Liver (tissue), 9 donors: ENCODE data around the gene MOK. TPM values are rescaled to one million over a fixed set of nuclear protein-coding genes. Genes with fewer than 3 reads are reported as not detected.

Source experiments
- DNase-seq: peaks from one replicate; pipeline ENCODE4 v3.0.0-alpha.2; 2017; ENCODE audit warnings: low spot score
- H3K27ac ChIP-seq, 2 donors: one replicate each; pipeline ENCODE4 v1.7.0; 2013; ENCODE audit warnings: inconsistent platforms in 2 of 2, low read length in 2 of 2, control low read depth in 1 of 2, low read depth in 1 of 2, mild to moderate bottlenecking in 1 of 2
- H3K27me3 ChIP-seq, 4 donors: one replicate each; pipeline versions ENCODE4 v1.6.1 to v1.7.0; 2013; ENCODE audit warnings: low read length in 3 of 4, inconsistent platforms in 1 of 4, mild to moderate bottlenecking in 1 of 4, moderate library complexity in 1 of 4; ENCODE audit not compliant: control insufficient read depth in 4 of 4, insufficient read depth in 4 of 4
- H3K36me3 ChIP-seq, 4 donors: one replicate each; pipeline versions ENCODE4 v1.6.1 to v1.7.0; 2013; ENCODE audit warnings: low read length in 3 of 4, mild to moderate bottlenecking in 3 of 4, low read depth in 1 of 4, moderate library complexity in 1 of 4; ENCODE audit not compliant: control insufficient read depth in 4 of 4, insufficient read depth in 3 of 4
- H3K4me1 ChIP-seq, 4 donors: one replicate each; pipeline versions ENCODE4 v1.6.1 to v1.7.0; 2013; ENCODE audit warnings: low read length in 3 of 4, mild to moderate bottlenecking in 3 of 4, moderate library complexity in 1 of 4; ENCODE audit not compliant: control insufficient read depth in 4 of 4, insufficient read depth in 4 of 4
- H3K4me3 ChIP-seq, 3 donors: one replicate each; pipeline versions ENCODE4 v1.6.1 to v1.7.0; 2013; ENCODE audit warnings: low read length in 3 of 3, control low read depth in 1 of 3, low read depth in 1 of 3, mild to moderate bottlenecking in 1 of 3
- H3K9ac ChIP-seq, 2 donors: one replicate each; pipeline ENCODE4 v1.7.0; 2013; ENCODE audit warnings: low read length in 2 of 2, mild to moderate bottlenecking in 2 of 2, moderate library complexity in 2 of 2, control low read depth in 1 of 2, low read depth in 1 of 2
- H3K9me3 ChIP-seq, 4 donors: one replicate each; pipeline versions ENCODE4 v1.6.1 to v1.7.0; 2013; ENCODE audit warnings: low read length in 3 of 4; ENCODE audit not compliant: control insufficient read depth in 4 of 4
- ATF3 ChIP-seq: IDR thresholded peaks from 2 replicates; pipeline ENCODE4 v1.6.1; 2016; ENCODE audit warnings: antibody characterized with exemption
- CTCF ChIP-seq: fragments of 150-350 bp; IDR thresholded peaks from 2 replicates; pipeline ENCODE4 v1.5.1; 2017; ENCODE audit warnings: improper control_type of control experiment, low read depth, low read length; ENCODE audit not compliant: missing input control
- EGR1 ChIP-seq, 2 donors: IDR thresholded peaks; 2 replicates each; pipeline ENCODE4 v1.6.1; 2016 to 2018; ENCODE audit warnings: antibody characterized with exemption in 2 of 2, low read depth in 2 of 2
- FOXA1 ChIP-seq: IDR thresholded peaks from 2 replicates; pipeline ENCODE4 v1.6.1; 2016; ENCODE audit warnings: antibody characterized with exemption
- FOXA2 ChIP-seq: IDR thresholded peaks from 2 replicates; pipeline ENCODE4 v1.6.1; 2016; ENCODE audit warnings: antibody characterized with exemption
- GABPA ChIP-seq, 2 donors: IDR thresholded peaks in 1 of 2; conservative IDR thresholded peaks in 1 of 2; 2 replicates each; pipeline ENCODE4 v1.6.1; 2016; ENCODE audit warnings: antibody characterized with exemption in 2 of 2, mild to moderate bottlenecking in 1 of 2, moderate library complexity in 1 of 2
- HNF4A ChIP-seq, 2 donors: conservative IDR thresholded peaks; 2 replicates each; pipeline ENCODE4 v1.6.1; 2016; ENCODE audit warnings: antibody characterized with exemption in 2 of 2, mild to moderate bottlenecking in 2 of 2
- HNF4G ChIP-seq: IDR thresholded peaks from 2 replicates; pipeline ENCODE4 v1.6.1; 2016; ENCODE audit warnings: antibody characterized with exemption
- MAX ChIP-seq: IDR thresholded peaks from 2 replicates; pipeline ENCODE4 v1.6.1; 2016; ENCODE audit warnings: antibody characterized with exemption
- NR2F2 ChIP-seq: IDR thresholded peaks from 2 replicates; pipeline ENCODE4 v1.6.1; 2016; ENCODE audit warnings: antibody characterized with exemption
- RAD21 ChIP-seq, 2 donors: IDR thresholded peaks; 2 replicates each; pipeline ENCODE4 v1.6.1; 2016; ENCODE audit warnings: antibody characterized with exemption in 2 of 2, mild to moderate bottlenecking in 2 of 2
- REST ChIP-seq: IDR thresholded peaks from 2 replicates; pipeline ENCODE4 v1.6.1; 2016; ENCODE audit warnings: antibody characterized with exemption, mild to moderate bottlenecking
- RXRA ChIP-seq, 2 donors: IDR thresholded peaks; 2 replicates each; pipeline ENCODE4 v1.6.1; 2017 to 2018; ENCODE audit warnings: antibody characterized with exemption in 2 of 2, mild to moderate bottlenecking in 1 of 2
- SP1 ChIP-seq: IDR thresholded peaks from 2 replicates; pipeline ENCODE4 v1.6.1; 2018; ENCODE audit warnings: antibody characterized with exemption, mild to moderate bottlenecking
- TAF1 ChIP-seq: conservative IDR thresholded peaks from 2 replicates; pipeline ENCODE4 v1.6.1; 2016; ENCODE audit warnings: antibody characterized with exemption, mild to moderate bottlenecking
- YY1 ChIP-seq: IDR thresholded peaks from 2 replicates; pipeline ENCODE4 v1.6.1; 2016; ENCODE audit warnings: antibody characterized with exemption, mild to moderate bottlenecking
- ZBTB33 ChIP-seq: IDR thresholded peaks from 2 replicates; pipeline ENCODE4 v1.6.1; 2016; ENCODE audit warnings: antibody characterized with exemption
- WGBS: extraction: QIAGEN DNeasy Blood & Tissue Kit; methylation state at CpG from one replicate; pipeline ENCODE4 v1.1.7; 2013; 5-methylcytosine and 5-hydroxymethylcytosine counted together
- polyA plus RNA-seq, 2 donors: library from polyadenylated mRNA; stranded (reverse) in 1 of 2; unstranded in 1 of 2; fragments of 200-250 nt in 1 of 2; fragments of >200 nt in 1 of 2; fragmentation: Nextera tagmentation in 1 of 2; extraction: Ambion mirVana in 1 of 2; gene quantifications; one replicate each; pipeline versions ENCODE4 v1.2.1 to v1.2.3, GENCODE V29; 2013 to 2015
- total RNA-seq, 2 donors: library from RNA; depleted of rRNA; stranded (reverse); fragments of >200 nt; gene quantifications; one replicate each; pipeline ENCODE4 v1.2.3, GENCODE V29; 2014
- donor health status: healthy.
- donor health status: healthy.
- donor health status: healthy.
- donor health status: healthy.
- donor health status: healthy.

Gene MOK
- total and polyA plus RNA-seq, 4 donors = 2.4 to 6.4 (median 2.9) TPM

DNA sequence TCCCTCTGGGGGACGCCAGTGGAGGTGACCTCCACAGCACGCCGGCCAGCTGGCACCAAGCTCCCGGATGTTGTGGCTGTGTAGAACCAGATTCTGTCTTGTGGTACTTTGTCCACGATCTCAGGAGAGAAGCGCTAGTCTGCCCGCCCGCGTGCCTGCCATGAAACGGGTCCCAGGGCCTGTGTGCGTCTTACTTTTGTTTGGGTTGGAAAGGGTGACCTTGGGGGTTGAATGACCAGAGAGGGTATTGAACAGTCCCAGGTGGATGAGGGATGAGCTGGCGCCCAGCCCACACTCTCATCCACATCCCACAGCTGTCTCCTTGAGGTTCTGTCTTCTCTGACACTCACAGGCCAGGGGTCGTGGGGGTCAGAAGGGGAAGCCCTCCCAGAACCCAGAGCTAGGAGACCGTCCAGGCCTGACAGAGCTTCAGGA lies 87.0 kb downstream of the MOK start:
- TF ChIP-seq EGR1 (IDR thresholded peaks at IDR 0.05; ENCODE audit: low read depth in 2 of 2) = no peak
- no peak for TF ChIP-seq NR2F2
- no peak for TF ChIP-seq HNF4A (conservative IDR thresholded peaks at IDR 0.05)
- TF ChIP-seq TAF1 = no peak
- TF ChIP-seq FOXA1 = no peak
- no peak for TF ChIP-seq ZBTB33
- no peak for TF ChIP-seq SP1
- TF ChIP-seq RXRA (IDR thresholded peaks at IDR 0.05) = no peak
- no peak for TF ChIP-seq REST
- TF ChIP-seq YY1 = no peak
- TF ChIP-seq CTCF = no peak
- no peak for TF ChIP-seq GABPA (IDR thresholded peaks at IDR 0.05 in 1 of 2, conservative IDR thresholded peaks at IDR 0.05 in 1 of 2)
- TF ChIP-seq FOXA2 = no peak
- TF ChIP-seq ATF3 = no peak
- TF ChIP-seq MAX = no peak
- no peak overlapping the region for H3K4me3 ChIP-seq
- no peak for DNase-seq
- H3K27me3 ChIP-seq = no peaks in the 10 kb centered on the region
- no peak overlapping the region for H3K27ac ChIP-seq
- H3K4me1 ChIP-seq = no peaks in the 10 kb centered on the region
- H3K9ac ChIP-seq = no peak overlapping the region
- no peaks in the 10 kb centered on the region for H3K9me3 ChIP-seq
- 92% methylated on average over 14 of the region's 14 CpGs for whole genome bisulfite sequencing
- peaks cover 0 to 12% (median 2%) of the 10 kb centered on the region in 4 donors for H3K36me3 ChIP-seq

DNA sequence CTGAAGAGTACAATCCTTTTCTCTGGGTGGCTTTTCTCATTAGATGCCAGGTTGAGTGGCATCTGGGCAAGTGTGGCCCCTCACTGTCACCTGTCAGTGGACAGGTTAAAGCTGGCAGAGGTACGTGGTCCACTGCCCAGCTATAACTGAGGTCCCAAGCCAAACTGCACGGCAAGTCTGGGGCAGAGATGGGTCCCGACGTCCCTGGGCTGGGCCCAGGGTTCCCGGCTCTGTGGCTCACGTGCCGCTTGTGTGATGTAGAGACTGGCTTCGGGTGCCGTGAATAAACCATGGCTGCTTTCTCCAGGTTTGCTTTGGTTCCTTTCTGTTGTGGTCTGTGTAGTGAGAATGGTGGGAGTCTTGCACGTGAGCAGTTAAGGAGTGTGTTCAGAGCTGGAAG lies 87.6 kb downstream of the MOK start:
- Histone ChIP-seq H3K27ac (no peak overlapping the region), H3K36me3 (peaks cover 0 to 7% (median 2%) of the 10 kb centered on the region in 4 donors), H3K4me3 (no peak overlapping the region), H3K27me3 (no peaks in the 10 kb centered on the region), H3K9ac (no peak overlapping the region), H3K4me1 (no peaks in the 10 kb centered on the region), H3K9me3 (no peaks in the 10 kb centered on the region)
- WGBS = 97% methylated on average over 10 of the region's 10 CpGs
- DNase-seq = no peak
- TF ChIP-seq REST (no peak), SP1 (no peak), ATF3 (no peak), HNF4A (conservative IDR thresholded peaks at IDR 0.05) (no peak), HNF4G (no peak), MAX (no peak), FOXA1 (no peak), TAF1 (no peak), YY1 (no peak), ZBTB33 (no peak), RXRA (IDR thresholded peaks at IDR 0.05) (no peak), RAD21 (IDR thresholded peaks at IDR 0.05) (no peak), GABPA (IDR thresholded peaks at IDR 0.05 in 1 of 2, conservative IDR thresholded peaks at IDR 0.05 in 1 of 2) (no peak)
